CMK (cell line): ENCODE data around the gene CCDC154.
A peak's percentile ranks its signal among the peaks of the same experiment; 100 is the strongest.
"Not testable (repeated sequence)": the region's sequence is repeated elsewhere in the genome, so short reads cannot be mapped to it uniquely, and the experiment has no call there.

Experiments used
- DNase-seq: peaks from one replicate; pipeline ENCODE4 v3.0.0-alpha.2; 2010; ENCODE audit warnings: low read depth

The CCDC154 gene, protein sequence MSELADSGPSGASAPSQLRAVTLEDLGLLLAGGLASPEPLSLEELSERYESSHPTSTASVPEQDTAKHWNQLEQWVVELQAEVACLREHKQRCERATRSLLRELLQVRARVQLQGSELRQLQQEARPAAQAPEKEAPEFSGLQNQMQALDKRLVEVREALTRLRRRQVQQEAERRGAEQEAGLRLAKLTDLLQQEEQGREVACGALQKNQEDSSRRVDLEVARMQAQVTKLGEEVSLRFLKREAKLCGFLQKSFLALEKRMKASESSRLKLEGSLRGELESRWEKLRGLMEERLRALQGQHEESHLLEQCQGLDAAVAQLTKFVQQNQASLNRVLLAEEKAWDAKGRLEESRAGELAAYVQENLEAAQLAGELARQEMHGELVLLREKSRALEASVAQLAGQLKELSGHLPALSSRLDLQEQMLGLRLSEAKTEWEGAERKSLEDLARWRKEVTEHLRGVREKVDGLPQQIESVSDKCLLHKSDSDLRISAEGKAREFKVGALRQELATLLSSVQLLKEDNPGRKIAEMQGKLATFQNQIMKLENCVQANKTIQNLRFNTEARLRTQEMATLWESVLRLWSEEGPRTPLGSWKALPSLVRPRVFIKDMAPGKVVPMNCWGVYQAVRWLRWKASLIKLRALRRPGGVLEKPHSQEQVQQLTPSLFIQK

DNA sequence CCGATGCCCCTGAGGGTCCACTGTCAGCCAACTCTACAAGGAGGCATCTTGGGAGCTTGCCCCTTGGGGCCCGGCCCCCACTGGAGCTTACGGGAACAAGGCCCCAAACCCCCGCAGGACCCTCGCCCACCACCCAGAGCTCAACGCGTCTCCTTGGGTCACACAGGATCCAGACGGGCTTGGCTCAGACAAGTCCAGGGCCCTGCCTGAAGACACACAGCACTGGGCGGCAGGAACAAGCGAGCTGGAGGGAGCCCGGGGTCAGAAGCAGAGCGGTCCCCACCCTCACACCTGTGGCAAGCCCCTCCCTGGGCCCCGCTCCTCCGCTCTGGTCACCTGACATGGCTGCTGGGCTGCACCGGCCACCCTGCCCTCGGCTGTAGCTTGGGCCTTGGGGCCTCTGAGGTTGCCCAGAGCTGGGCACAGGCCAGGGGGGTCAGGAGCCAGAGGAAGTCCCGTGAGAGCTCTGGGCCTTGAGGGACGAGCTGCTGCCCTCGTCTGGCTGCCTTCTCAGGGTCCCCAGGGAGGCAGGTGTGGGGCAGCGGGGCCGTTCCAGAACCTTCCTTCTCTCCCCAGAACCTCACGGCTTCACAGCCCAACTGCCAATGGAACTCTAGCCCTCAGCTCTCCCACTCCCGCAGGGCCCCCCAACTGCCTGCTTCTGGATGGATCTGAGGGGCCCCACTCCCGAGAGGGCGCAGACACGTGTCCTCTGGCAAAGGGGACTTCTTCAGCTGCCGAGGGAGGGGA is at the start of gene CCDC154:
Gene CCDC154, minus strand, starts transcription at position 577 of the 750 bp plus-strand sequence. Its CDS starts 234 bp downstream, at position 343.
- DNase-seq = no peak

DNA sequence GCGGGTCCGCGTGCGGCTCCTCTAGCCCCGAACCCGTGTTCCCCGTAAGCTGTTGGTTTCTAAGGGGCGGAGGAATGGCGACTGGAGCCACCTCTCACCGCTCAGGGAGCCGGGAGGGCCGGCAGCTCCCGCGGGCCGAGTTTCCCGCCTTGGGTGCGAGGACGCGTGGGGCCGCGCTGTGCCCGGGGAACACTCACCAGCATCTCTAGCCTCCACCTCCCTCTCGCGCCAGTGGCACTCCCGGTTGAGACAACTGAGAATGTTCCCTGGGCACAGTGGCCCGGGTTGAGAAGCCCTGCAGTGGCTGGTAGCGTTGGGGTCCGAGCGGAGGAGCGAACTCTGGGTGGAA is 49.4 kb upstream of the CCDC154 start:
- no peak for DNase-seq

DNA sequence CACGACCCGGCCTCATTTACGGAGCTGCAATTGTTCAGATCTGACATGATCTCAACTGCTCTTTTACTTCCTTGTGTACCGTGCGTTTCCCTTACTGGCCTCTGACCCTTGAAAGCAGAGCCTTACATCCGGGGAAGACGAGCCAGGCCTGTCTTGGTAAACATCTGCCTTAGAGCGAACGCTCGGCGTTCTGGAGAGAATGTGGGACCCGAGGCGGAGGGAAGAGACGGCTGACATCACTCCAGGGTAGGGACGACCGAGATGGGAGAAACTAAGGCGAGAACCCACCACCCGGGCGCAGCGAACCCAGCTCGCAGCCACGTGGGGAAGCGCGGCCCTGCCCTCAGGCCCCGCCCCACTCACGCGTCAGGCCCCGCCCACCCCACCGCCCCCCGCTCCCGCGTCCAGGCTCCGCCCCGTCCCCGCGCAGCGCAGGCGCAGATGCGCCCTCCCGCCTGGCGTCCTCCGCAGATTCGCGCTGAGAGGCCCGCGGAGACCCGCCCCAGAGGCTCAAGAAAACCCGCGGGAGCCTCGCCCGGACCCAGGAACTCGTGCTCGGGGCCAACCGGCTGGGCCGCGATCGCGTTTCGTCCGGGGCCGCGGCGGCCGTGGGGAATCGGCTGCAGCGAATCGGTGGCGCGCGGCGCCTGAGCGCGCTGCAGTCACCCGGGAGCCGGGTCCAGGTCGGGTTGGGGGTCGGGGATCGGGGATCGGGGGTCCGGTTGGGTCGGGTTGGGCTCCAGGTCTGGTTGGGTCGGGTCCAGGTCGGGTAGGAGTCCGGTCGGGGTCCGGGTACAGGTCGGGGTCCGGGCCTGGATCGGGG is 48.8 kb upstream of the CCDC154 start, which contains the start of gene TELO2:
Gene TELO2, plus strand, starts transcription at position 438 of the 823 bp plus-strand sequence. CDS start 922 bp downstream, outside the sequence.
- DNase-seq = peak; percentile 39

DNA sequence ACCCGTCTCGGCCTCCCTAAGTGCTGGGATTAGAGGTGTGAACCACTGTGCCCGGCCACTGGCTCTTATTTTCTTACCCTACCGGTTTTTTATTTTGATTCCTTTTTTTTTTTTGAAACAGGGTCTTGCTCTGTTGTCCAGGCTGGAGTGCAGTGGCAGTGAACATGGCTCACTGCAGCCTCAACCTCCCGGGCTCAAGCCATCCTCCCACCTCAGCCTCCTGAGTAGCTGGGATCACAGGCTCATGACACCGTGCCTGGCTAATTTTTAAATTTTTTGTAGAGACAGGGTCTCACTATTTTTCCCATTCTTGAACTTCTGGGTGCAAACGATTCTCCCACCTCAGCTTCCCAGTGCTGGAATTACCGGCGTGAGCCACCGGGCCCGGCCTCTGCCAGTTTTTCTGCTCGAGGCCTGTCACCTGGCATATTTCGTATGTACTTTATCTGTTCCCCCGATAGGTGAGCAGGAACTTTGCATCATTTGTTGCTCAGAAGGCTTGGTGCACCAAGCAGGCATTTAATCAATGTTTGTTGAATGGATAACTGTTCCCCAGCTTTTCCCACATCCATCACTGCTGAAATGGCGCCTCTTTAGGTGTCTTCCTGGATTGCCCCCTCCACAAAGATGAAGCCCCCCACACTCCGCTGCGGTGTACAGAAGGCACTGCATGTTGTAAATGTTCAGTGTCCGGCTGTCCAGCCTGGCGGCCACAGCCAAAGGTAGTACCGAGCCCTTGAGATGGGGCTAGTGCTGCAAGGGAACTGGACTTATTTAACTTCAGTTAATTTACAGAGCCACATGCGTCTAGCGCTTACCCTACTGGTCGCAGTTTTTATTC is 47.9 kb upstream of the CCDC154 start:
- no peak for DNase-seq

DNA sequence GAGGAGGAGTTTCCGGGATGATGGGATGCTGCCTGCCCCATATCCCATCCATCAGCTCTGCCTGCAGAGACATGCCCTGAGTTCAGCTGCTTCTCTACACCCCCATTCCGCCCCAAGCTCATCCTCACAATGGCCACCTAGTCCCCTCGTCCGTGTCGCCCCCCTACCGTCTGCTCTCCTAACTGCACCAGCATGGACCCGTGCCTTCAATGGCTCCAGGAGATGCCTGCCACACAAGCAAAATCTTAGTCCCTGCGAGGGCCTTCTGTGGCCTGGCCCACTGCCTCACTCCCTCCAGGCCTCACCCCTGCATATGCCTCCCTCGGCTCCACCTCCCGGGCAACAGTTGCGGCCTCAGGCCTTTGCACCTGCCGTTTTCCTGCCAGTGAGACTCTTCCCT is 47.0 kb upstream of the CCDC154 start:
- DNase-seq = no peak

DNA sequence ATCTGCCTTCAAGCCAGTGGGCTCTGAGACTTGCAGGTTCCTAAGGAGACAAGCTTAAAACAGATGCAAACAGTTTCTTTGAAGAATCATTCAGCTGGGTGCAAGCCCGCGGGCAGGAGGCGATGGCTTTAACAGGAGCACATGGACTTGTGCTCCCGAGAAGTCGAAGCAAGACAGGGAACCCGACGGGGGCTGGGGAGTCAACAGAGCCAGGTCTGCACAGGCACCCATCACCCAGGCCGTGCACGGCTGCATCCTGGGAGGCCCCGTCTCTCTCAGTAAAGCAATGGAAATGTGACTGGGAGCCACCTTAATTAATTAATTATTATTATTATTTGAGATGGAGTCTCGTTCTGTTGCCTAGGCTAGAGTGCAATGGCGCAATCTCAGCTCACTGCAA is 44.7 kb upstream of the CCDC154 start:
- no peak for DNase-seq

DNA sequence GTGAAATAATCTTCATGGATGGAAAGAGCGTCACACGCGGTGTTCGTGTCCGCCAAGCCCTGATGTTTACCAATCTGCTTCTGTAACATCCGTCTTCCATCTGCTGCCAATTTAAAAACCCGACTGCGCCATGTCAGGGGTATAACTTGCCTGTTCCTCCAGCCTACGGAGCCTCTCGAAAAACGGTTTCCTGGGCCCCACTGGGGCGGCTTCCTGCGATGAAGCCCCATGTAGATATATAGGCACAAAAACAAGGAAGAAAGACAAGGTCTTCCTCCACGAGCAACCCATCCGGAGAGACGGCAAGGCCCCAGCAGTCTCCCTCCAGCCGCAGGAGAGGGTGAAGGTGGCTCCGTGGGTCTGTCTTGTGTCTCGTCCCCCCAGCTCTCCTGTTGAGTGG is 44.3 kb upstream of the CCDC154 start, which contains the start of gene PTX4:
Gene PTX4, minus strand, starts transcription at position 326 of the 400 bp plus-strand sequence. Its CDS starts 35 bp downstream, at position 291.
- no peak for DNase-seq

DNA sequence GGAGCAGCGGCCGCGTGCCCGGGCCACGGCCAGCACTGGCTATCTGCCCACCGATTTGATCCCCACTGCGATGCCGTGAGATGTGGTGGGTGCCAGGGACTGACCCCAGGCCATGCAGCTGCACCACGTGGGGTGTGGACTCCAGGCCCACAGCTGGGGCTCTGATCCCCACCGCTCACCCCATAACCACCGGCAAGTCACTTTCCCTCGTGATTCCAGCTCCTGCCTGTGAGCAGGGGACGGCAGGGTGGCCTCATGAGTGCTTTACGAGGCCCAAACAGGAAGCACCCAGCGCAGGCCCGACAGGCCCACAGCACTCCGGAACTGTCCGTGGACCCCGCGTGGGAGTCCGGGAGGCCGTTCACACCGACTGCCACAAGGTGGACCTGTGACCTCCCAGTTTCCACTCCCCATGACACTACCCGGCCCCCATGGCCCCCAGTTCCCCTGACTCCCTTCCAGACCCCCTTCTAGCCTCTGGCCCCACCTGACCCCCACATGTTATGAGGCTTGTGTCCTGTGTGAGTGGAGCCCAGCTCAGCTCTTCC is 43.8 kb upstream of the CCDC154 start:
- no peak for DNase-seq

DNA sequence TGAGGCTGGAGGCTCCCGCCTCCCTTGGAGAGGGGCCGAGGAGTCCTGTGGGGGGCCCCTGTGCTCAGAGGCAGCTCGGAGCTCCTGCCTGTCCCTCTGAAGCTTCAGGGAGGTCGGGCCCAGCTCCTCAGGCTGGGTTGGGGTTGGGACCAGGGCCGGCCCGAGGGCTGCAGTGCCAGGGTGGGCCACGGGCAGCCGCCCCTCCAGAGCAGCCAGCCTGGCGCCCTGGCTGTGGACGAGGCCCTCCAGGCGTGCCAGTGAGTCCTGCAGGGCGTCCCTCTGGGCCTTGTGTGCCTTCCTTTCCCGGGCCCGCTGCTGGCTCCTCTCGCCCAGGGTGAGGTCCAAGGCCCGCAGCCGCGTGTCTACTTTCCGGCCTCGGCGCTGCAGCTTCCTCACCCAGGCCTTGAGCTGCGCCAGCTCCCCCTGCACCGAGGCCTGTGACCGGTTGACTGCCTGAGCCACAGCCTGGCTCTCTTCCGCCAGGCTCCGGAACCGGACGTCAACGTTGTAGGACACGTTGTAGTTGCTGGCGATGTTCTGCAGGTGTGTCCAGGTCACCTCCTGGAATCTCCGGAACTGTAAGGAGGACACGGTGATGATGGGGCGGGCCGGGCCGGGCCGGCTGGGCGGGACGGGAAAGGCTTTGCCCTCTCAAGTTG is 43.2 kb upstream of the CCDC154 start:
- DNase-seq = no peak

DNA sequence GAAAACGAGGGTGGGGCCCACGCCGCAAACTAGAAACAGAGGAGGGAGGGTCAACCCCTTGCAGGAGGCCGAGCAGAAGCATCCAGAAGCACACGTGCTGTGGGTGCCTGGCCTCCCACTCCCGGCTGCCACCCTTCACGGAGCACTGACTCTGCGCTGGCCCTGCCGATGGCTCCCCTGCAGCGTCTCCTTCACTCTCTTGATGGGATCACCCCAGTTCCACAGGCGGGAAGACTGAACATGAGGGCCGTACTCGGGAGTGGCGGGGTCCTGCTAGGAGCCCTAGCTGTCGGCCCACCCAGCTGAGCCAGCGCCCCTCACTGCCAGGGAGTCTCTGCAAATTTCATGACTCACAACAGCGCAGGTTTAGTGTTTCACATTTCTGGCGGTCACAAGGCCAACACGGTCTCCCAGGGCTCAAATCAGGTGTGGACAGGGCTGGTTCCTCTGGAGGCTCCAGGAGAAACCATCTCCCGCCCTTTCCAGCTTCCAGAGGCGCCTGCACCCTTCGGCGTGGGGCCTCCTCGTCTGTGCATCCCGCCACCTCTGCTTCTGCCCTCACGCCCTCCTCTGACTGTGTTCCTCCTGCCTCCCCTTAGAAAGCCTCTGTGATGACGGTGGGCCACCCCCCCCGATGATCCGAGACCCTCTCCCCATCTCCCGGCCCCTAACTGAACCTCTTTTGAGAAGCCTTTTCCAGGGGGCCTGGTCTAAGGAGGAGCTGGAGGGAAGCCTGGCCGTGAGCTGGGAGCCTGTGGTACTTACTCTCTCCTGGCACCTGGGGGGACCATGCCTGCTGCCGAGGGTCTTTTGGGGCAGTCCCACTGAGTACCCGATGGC is 42.4 kb upstream of the CCDC154 start:
- no peak for DNase-seq

DNA sequence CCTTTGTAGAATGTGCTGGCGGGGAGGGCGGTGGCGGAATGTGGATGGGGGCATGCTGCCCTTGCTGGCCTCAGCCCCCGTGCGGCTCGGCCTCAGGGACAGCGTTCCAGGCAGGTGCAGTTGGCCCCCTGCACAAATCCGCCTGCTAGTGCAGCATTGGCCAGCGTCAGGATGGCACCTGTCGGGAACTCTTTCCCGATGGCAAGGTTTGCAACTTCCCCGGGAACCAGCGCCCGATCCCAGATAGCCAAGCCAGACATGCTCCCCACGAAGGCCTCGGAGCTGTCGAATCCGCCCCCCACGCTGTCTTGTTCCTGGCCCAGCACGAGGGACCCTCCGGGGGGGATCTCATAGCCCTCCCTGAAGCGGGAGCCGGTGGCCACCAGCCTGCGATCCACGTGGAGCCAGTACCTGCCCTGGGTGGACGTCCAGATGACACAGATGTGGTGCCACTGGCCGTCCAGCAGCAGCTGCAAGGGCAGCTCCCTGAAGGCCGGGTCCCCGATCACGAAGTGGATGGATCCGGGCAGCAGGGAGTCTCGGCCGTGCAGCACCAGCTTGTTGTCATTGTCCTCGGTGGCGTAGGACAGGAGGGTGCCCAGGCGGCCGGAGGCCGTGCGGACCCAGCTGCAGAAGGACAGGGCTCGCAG is 41.6 kb upstream of the CCDC154 start:
- DNase-seq = no peak

DNA sequence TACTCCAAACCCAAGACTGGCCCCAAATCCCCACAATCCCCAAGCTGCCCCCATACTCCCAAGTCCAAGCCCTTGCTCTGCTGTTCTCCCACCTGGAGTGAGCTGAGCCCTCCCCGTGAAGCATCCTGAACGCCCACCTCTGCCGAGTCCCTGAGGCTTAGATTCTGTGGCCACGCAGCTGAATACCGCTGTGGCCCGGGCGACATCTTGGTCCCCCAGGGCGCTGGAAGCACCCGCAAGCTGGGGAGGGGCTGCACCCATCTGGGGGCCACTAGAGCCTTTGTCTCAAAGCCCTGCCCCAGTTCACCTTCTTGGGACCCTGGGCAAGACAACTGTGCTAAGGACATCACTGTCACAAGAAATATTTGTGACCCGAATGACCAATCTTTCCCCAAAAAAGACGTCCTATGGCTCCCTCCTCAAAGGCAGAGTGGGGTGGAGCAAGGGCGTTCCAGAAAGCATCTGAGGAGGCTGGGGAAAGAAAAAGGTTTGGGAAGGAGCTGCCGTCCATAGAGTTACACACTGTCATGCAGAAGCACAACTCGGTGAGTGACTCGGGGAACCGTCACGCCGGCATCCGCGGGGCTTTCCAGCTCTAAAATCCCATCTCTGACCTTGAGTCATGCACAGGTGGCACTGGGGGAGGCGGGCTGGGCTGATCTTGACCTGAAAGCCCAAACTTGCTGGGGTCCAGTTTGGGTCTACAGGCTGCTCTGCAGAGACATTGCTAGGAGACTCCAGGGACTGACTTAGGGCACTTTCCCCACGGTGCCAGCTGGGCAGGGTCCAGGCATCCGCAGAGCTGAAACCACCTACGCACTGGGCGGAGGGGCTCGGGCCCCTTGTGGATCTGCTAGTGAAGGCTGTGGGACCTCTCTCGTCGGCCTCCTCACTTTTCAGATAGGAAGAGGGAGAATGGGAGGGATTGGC is 37.8 kb upstream of the CCDC154 start:
- no peak for DNase-seq

DNA sequence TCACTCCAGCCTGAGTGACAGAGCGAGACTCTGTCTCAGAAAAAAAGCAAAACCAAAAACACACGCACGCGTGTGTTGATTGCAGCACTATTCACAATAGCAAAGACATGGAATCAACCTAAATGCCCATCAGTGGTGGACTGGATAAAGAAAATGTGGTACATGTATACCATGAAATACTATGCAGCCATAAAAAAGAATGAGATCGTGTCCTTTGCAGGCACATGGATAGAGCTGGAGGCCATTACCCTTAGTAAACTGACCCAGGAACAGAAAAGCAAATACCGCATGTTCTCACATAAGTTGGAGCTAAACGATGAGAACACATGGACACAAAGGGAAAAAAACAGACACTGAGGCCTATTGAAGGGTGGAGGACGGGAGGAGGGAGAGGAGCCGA is 34.6 kb upstream of the CCDC154 start:
- DNase-seq = not testable (repeated sequence)

DNA sequence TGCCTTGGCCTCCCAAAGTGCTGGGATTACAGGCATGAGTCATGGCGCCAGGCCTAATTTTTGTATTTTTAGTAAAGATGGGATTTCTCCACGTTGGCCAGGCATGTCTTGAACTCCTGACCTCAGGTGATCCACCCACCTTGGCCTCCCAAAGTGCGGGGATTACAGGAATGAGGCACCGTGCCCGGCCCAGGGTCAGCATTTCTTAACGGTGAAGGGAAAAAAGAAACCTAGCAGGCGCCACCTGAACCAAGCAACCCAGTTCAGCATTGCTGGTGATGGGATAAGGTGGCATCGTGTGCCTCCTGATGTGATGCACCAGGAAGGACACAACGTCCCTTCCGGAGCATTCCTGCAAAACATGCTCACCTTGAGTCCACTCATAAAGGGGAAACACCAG is 32.7 kb upstream of the CCDC154 start:
- DNase-seq = no peak

DNA sequence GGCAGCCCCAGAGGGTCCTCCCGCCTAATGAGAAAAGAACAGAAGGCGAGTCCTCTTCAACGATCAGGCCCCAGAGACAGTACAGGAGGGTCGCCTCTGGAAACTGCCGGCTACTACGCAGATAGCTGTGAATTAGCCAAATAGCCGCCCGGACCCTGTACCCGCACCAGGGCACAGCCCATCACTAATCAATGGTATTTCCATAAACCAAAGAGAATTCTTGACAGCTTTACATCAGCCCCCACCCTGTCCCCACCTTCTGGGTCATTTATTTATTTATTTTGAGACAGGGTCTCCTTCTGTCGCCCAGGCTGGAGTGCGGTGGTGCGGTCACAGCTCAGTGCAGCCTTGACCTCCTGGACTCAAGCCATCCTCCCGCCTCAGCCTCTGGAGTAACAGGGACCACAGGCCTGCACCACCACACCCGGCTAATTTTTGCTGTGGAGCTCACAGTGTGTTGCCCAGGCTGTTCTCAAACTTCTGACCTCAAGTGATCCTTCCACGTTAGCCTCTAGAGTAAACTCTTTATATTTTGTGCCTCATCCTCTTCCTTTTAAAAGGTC is 31.3 kb upstream of the CCDC154 start:
- DNase-seq = no peak

DNA sequence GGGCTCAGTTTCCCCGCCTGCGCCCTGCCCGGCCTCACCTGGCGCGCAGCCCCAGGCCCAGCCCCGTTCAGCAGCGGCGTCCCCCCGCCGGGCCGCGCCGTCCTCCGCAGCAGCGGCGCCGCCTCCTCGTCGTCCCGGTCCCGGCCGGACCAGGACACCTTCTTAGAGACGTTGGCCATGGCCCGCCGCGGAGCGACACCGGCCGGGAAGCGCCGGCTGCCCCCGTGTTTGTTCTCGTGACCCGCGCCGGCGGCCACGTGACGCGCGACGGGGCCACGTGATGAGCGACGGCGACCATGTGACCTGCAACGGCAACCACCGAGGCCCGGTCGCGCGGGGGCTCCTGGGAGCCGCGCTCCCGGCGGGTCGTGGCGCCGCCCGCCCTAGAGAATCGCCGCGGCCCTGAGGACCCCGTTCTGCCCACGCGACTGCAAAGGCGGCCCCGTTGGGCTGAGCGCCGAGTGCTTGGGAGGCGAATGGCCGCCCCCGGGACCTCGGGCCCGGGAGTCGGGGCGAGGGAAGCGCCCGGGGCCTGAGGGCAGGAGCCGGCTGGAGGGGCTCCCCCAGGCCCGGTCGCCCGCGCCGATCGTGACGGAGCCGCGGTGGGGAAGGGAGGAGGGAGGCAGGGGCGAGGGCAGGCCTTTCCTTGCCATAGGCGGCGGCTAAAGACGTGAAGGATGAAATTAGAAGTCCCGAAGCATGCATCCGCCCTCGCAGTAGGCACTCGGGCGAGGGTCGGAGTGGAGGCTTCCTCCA is 30.6 kb upstream of the CCDC154 start, which contains the start of gene CLCN7:
Gene CLCN7, minus strand, starts transcription at position 233 of the 756 bp plus-strand sequence. Its CDS starts 54 bp downstream, at position 179.
- peak; percentile 68 for DNase-seq
